HEK293 (cell line): ENCODE results near the gene SPEF1.

Experiments
- CTCF ChIA-PET: fragments of 350-600 bp; formaldehyde crosslinking; extraction: SDS; loops from one replicate; lab custom pipeline; 2021; ENCODE audit warnings: antibody characterized with exemption; lab: Yijun Ruan, JAX
- POLR2A ChIA-PET: fragments of 300-600 bp; formaldehyde crosslinking; extraction: SDS; loops from one replicate; lab custom pipeline; 2020; ENCODE audit warnings: antibody characterized with exemption, inconsistent platforms; lab: Yijun Ruan, JAX
- H3K27ac ChIP-seq: fragments of 200-500 bp; sonication (Bioruptor generic); 2 replicates; pipeline ENCODE4 v1.5.1; 2014; ENCODE audit warnings: low read depth, low read length, control low read depth, inconsistent platforms; ENCODE audit errors: extremely low read depth
- H3K36me3 ChIP-seq, 2 experiments: fragments of 200-500 bp in 1 of 2; sonication (Bioruptor generic) in 1 of 2; 1 replicate in 1 of 2; 2 replicates in 1 of 2; pipeline ENCODE4 v1.5.1; 2014 to 2017; ENCODE audit warnings: inconsistent platforms in 2 of 2, low read length in 2 of 2; ENCODE audit not compliant: control insufficient read depth in 2 of 2, insufficient read depth in 1 of 2
- H3K4me1 ChIP-seq: fragments of 200-500 bp; sonication (Bioruptor generic); 2 replicates; pipeline ENCODE4 v1.5.1; 2014; ENCODE audit warnings: mild to moderate bottlenecking, low read length, inconsistent platforms; ENCODE audit not compliant: control insufficient read depth, insufficient read depth
- H3K4me3 ChIP-seq: 2 replicates; pipeline ENCODE4 v1.5.1; 2011; ENCODE audit warnings: low read depth, mild to moderate bottlenecking, control low read depth, low read length, moderate library complexity
- H3K9me3 ChIP-seq: fragments of 200-500 bp; sonication (Bioruptor generic); 2 replicates; pipeline ENCODE4 v1.5.1; 2014; ENCODE audit warnings: low read depth, low read length, inconsistent platforms; ENCODE audit not compliant: control insufficient read depth, insufficient read depth
- BCL6B ChIP-seq: fragments of 450-650 bp; formaldehyde crosslinking; IDR thresholded peaks from 2 replicates; pipeline ENCODE4 v1.5.1; 2017; ENCODE audit warnings: missing biosample characterization, missing genetic modification characterization
- GLIS1 ChIP-seq: fragments of 450-650 bp; formaldehyde crosslinking; IDR thresholded peaks from 2 replicates; pipeline ENCODE4 v1.5.1; 2016; ENCODE audit warnings: missing biosample characterization, missing genetic modification characterization
- GLIS2 ChIP-seq: fragments of 450-650 bp; formaldehyde crosslinking; IDR thresholded peaks from 2 replicates; pipeline ENCODE4 v1.5.1; 2016; ENCODE audit warnings: missing biosample characterization, missing genetic modification characterization
- HIC1 ChIP-seq: fragments of 450-650 bp; formaldehyde crosslinking; IDR thresholded peaks from 2 replicates; pipeline ENCODE4 v1.5.1; 2016; ENCODE audit warnings: missing biosample characterization, missing genetic modification characterization
- OVOL3 ChIP-seq: fragments of 450-650 bp; formaldehyde crosslinking; IDR thresholded peaks from 2 replicates; pipeline ENCODE4 v1.5.1; 2016; ENCODE audit warnings: missing biosample characterization, missing genetic modification characterization
- PATZ1 ChIP-seq: fragments of 450-650 bp; formaldehyde crosslinking; IDR thresholded peaks from 2 replicates; pipeline ENCODE4 v1.5.1; 2016; ENCODE audit warnings: missing biosample characterization, missing genetic modification characterization
- PRDM10 ChIP-seq: fragments of 450-650 bp; formaldehyde crosslinking; IDR thresholded peaks from 2 replicates; pipeline ENCODE4 v1.5.1; 2016; ENCODE audit warnings: missing biosample characterization, missing genetic modification characterization
- ZBTB10 ChIP-seq: fragments of 450-650 bp; formaldehyde crosslinking; IDR thresholded peaks from 2 replicates; pipeline ENCODE4 v1.5.1; 2016; ENCODE audit warnings: missing biosample characterization, missing genetic modification characterization
- ZBTB8A ChIP-seq: fragments of 450-650 bp; formaldehyde crosslinking; IDR thresholded peaks from 2 replicates; pipeline ENCODE4 v1.5.1; 2016; ENCODE audit warnings: missing biosample characterization, missing genetic modification characterization
- ZNF112 ChIP-seq: fragments of 450-650 bp; formaldehyde crosslinking; IDR thresholded peaks from 2 replicates; pipeline ENCODE4 v1.5.0; 2017; ENCODE audit warnings: missing biosample characterization, missing genetic modification characterization
- ZNF138 ChIP-seq: fragments of 450-650 bp; formaldehyde crosslinking; IDR thresholded peaks from 2 replicates; pipeline ENCODE4 v1.5.1; 2016; ENCODE audit warnings: missing biosample characterization, missing genetic modification characterization, borderline replicate concordance
- ZNF174 ChIP-seq: fragments of 450-650 bp; formaldehyde crosslinking; IDR thresholded peaks from 2 replicates; pipeline ENCODE4 v1.5.0; 2017; ENCODE audit warnings: missing biosample characterization, mild to moderate bottlenecking, missing genetic modification characterization
- ZNF175 ChIP-seq: fragments of 450-650 bp; formaldehyde crosslinking; IDR thresholded peaks from 2 replicates; pipeline ENCODE4 v1.5.1; 2016; ENCODE audit warnings: missing biosample characterization, missing genetic modification characterization
- ZNF184 ChIP-seq: fragments of 450-650 bp; IDR thresholded peaks from 2 replicates; pipeline ENCODE4 v1.5.1; 2018; ENCODE audit warnings: missing biosample characterization, mild to moderate bottlenecking, missing genetic modification characterization
- ZNF223 ChIP-seq: fragments of 450-650 bp; formaldehyde crosslinking; IDR thresholded peaks from 2 replicates; pipeline ENCODE4 v1.5.1; 2016; ENCODE audit warnings: missing biosample characterization, missing genetic modification characterization
- ZNF335 ChIP-seq: fragments of 450-650 bp; formaldehyde crosslinking; conservative IDR thresholded peaks from 2 replicates; pipeline ENCODE4 v1.5.1; 2016; ENCODE audit warnings: missing biosample characterization, missing genetic modification characterization
- ZNF354C ChIP-seq: fragments of 450-650 bp; formaldehyde crosslinking; IDR thresholded peaks from 2 replicates; pipeline ENCODE4 v1.5.1; 2016; ENCODE audit warnings: missing biosample characterization, missing genetic modification characterization, low read depth, borderline replicate concordance
- ZNF423 ChIP-seq: fragments of 450-650 bp; formaldehyde crosslinking; IDR thresholded peaks from 2 replicates; pipeline ENCODE4 v1.5.1; 2016; ENCODE audit warnings: missing biosample characterization, missing genetic modification characterization
- ZNF488 ChIP-seq: fragments of 450-650 bp; formaldehyde crosslinking; IDR thresholded peaks from 2 replicates; pipeline ENCODE4 v1.5.1; 2016; ENCODE audit warnings: missing biosample characterization, missing genetic modification characterization
- ZNF571 ChIP-seq: fragments of 450-650 bp; formaldehyde crosslinking; IDR thresholded peaks from 2 replicates; pipeline ENCODE4 v1.5.0; 2017; ENCODE audit warnings: missing biosample characterization, missing genetic modification characterization
- ZNF600 ChIP-seq: fragments of 450-650 bp; formaldehyde crosslinking; IDR thresholded peaks from 2 replicates; pipeline ENCODE4 v1.5.1; 2016; ENCODE audit warnings: missing biosample characterization, missing genetic modification characterization
- ZNF791 ChIP-seq: fragments of 450-650 bp; formaldehyde crosslinking; IDR thresholded peaks from 2 replicates; pipeline ENCODE4 v1.5.1; 2016; ENCODE audit warnings: missing biosample characterization, missing genetic modification characterization
- ZSCAN30 ChIP-seq: fragments of 450-650 bp; IDR thresholded peaks from 2 replicates; pipeline ENCODE4 v1.5.1; 2018; ENCODE audit warnings: missing biosample characterization, mild to moderate bottlenecking, missing genetic modification characterization, moderate library complexity

SPEF1 gene

GRCh38 chr20:3796477-3797225 lies 15.4 kb upstream of the SPEF1 start:
- POLR2A ChIA-PET, result interaction anchor here (0.6 to 2.8 kb wide), 19 partner anchors 8 to 118 kb away, joined by 3 to 40 read pairs (median 4); partner anchors contain the start of genes ADISSP, AP5S1, CENPB and SPEF1
- H3K9me3 ChIP-seq, result no peaks in the 10 kb centered on the region
- peaks cover 5 to 43% of the 10 kb centered on the region in 2 experiments; a peak in 2 of 3 replicates for H3K36me3 ChIP-seq
- peaks cover 12% of the 10 kb centered on the region for H3K4me1 ChIP-seq
- peak overlapping the region; percentile 92 for H3K27ac ChIP-seq
- peak overlapping the region; percentile 83 for H3K4me3 ChIP-seq
- CTCF ChIA-PET, result interaction anchor here (0.7 to 1.4 kb wide), 5 partner anchors 9 to 120 kb away, joined by 3 to 6 read pairs (median 3); no protein-coding TSS in a partner anchor
- no peak for TF ChIP-seq ZNF174 (tag by site-specific recombination)
- TF ChIP-seq ZNF223 (tag by site-specific recombination), result no peak
- peak; percentile 81 for TF ChIP-seq GLIS2
- TF ChIP-seq BCL6B (tag by site-specific recombination), result no peak
- TF ChIP-seq PATZ1 (tag by site-specific recombination), result no peak
- TF ChIP-seq ZNF791 (tag by site-specific recombination), result no peak
- no peak; the same call in 1 of the 2 replicates for TF ChIP-seq HIC1 (tag by site-specific recombination)
- TF ChIP-seq ZNF335 (tag by site-specific recombination), result peak; percentile 98
- no peak for TF ChIP-seq ZNF184 (tag by site-specific recombination)
- TF ChIP-seq ZNF423 (tag by site-specific recombination), result no peak; the same call in 1 of the 2 replicates
- peak; percentile 86 for TF ChIP-seq PRDM10 (tag by site-specific recombination)
- TF ChIP-seq ZNF112 (tag by site-specific recombination), result no peak
- TF ChIP-seq ZSCAN30 (tag by site-specific recombination), result no peak
- TF ChIP-seq ZNF175, result no peak
- TF ChIP-seq ZBTB8A, result peak; percentile 72
- no peak for TF ChIP-seq ZNF354C (tag by site-specific recombination)
- TF ChIP-seq ZNF600 (tag by site-specific recombination), result 0 out of 2 replicates have a peak, but pooled peaks have one; percentile 47
- peak; percentile 48; the same call in 1 of the 2 replicates for TF ChIP-seq ZBTB10 (tag by site-specific recombination)
- peak; percentile 94 for TF ChIP-seq GLIS1 (tag by site-specific recombination)
- TF ChIP-seq OVOL3, result no peak
- no peak for TF ChIP-seq ZNF571 (tag by site-specific recombination)
- TF ChIP-seq ZNF138, result no peak
- TF ChIP-seq ZNF488 (tag by site-specific recombination), result no peak
